ENCODE data around the gene TAF4. TPM values are rescaled to one million over a fixed set of nuclear protein-coding genes. Genes with fewer than 3 reads are reported as not detected.
"Not testable (repeated sequence)": the region's sequence is repeated elsewhere in the genome, so short reads cannot be mapped to it uniquely, and the experiment has no call there.

Gene TAF4
- polyA plus RNA-seq, 4 donors, result 4.6 to 18.3 (median 7.9) TPM

DNA sequence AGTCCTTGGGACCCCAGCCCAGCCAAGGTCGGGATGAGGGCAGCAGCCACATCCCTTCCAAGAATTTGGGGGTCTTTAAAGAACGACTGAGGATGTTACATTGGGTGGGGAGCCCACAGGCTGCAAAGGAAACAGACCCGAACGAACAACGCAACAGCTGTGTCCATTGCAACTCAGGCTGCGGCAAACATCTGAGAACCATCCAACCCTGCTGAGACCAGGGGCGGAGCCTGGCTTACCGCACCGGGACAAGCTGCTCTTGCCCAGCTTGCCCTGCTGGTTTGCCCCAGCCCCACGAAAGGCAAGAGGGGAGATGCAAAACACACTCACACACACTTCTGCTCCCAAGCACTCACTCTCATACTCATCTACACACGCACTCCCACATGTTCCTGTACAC, 21.5 kb upstream of the TAF4 start:
- H3K4me3 ChIP-seq (ENCODE audit: low read depth in 1 of 3, low read length in 3 of 3), result no peak overlapping the region
- DNase-seq (no peak), FAIRE-seq (no peak)
- 28 to 42% (median 30%) methylated on average over 8 to 11 of the region's 11 CpGs for WGBS, 3 donors
- H3K27ac ChIP-seq (ENCODE audit: low read depth in 1 of 3, low read length in 2 of 3), result no peak overlapping the region
- H3K27me3 ChIP-seq (ENCODE audit: control insufficient read depth in 3 of 3, insufficient read depth in 3 of 3, low read length in 3 of 3), result peaks cover 0 to 5% (median 0%) of the 10 kb centered on the region in 3 donors
- no peaks in the 10 kb centered on the region for H3K4me1 ChIP-seq (ENCODE audit: control insufficient read depth in 3 of 3, insufficient read depth in 2 of 3, low read depth in 1 of 3, low read length in 2 of 3)
- no peaks in the 10 kb centered on the region for H3K36me3 ChIP-seq (ENCODE audit: control insufficient read depth in 3 of 3, insufficient read depth in 2 of 3, low read depth in 1 of 3, low read length in 3 of 3)
- H3K9me3 ChIP-seq (ENCODE audit: control insufficient read depth in 2 of 2, insufficient read depth in 1 of 2, low read depth in 1 of 2, low read length in 1 of 2), result no peaks in the 10 kb centered on the region

DNA sequence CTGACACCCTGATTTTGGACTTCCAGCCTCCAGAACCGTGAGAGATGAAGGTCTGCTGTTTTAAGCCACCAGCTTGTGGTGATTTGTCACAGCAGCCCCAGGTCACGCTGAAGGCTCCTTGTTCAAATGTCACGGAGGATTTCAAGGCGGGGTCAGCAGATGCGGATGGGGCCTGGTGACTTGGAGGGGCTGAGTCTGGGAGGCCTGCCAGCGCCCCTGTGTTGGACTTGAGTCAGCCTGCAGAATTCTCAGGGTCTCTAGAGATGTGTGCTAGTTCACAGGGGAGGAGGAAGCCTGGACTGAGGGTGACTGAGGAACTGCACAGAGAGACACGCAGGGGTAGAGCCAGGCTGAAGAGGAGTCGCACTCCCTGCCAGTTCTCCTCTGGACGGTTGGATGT, 19.5 kb upstream of the TAF4 start:
- WGBS, 3 donors, result 78 to 84% (median 79%) methylated on average over 9 of the region's 9 CpGs

DNA sequence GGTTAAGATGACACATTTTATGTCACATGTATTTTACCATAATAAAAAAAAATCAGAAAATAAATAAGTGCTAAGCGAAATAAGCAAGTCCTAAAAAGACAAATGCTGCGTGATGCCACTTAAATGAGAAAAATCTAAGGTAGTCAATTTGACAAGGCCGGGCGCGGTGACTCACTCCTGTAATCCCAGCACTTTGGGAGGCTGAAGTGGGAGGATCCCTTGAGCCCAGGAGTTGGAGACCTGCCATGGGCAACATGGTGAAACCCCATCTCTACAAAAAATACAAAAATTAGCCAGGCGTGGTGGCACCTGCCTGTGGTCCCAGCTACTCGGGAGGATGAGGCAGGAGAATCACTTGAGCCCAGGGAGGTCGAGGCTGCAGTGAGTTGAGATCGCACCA, 18.5 kb upstream of the TAF4 start:
- not testable (repeated sequence) for H3K9me3 ChIP-seq (ENCODE audit: control insufficient read depth in 2 of 2, insufficient read depth in 1 of 2, low read depth in 1 of 2, low read length in 1 of 2); H3K27me3 ChIP-seq (ENCODE audit: control insufficient read depth in 3 of 3, insufficient read depth in 3 of 3, low read length in 3 of 3); H3K36me3 ChIP-seq (ENCODE audit: control insufficient read depth in 3 of 3, insufficient read depth in 2 of 3, low read depth in 1 of 3, low read length in 3 of 3); DNase-seq; H3K27ac ChIP-seq (ENCODE audit: low read depth in 1 of 3, low read length in 2 of 3); H3K4me3 ChIP-seq (ENCODE audit: low read depth in 1 of 3, low read length in 3 of 3); H3K4me1 ChIP-seq (ENCODE audit: control insufficient read depth in 3 of 3, insufficient read depth in 2 of 3, low read depth in 1 of 3, low read length in 2 of 3); FAIRE-seq
- 89 to 93% (median 92%) methylated on average over 9 of the region's 9 CpGs for WGBS, 3 donors

More for the DNA sequence above, 19.5 kb upstream of the TAF4 start:
- Histone ChIP-seq H3K4me1 (ENCODE audit: control insufficient read depth in 3 of 3, insufficient read depth in 2 of 3, low read depth in 1 of 3, low read length in 2 of 3) (no peaks in the 10 kb centered on the region), H3K36me3 (ENCODE audit: control insufficient read depth in 3 of 3, insufficient read depth in 2 of 3, low read depth in 1 of 3, low read length in 3 of 3) (no peaks in the 10 kb centered on the region), H3K27ac (ENCODE audit: low read depth in 1 of 3, low read length in 2 of 3) (no peak overlapping the region), H3K27me3 (ENCODE audit: control insufficient read depth in 3 of 3, insufficient read depth in 3 of 3, low read length in 3 of 3) (peaks cover 0 to 5% (median 4%) of the 10 kb centered on the region in 3 donors), H3K4me3 (ENCODE audit: low read depth in 1 of 3, low read length in 3 of 3) (no peak overlapping the region), H3K9me3 (ENCODE audit: control insufficient read depth in 2 of 2, insufficient read depth in 1 of 2, low read depth in 1 of 2, low read length in 1 of 2) (no peaks in the 10 kb centered on the region)
- DNase-seq (no peak), FAIRE-seq (no peak)

DNA sequence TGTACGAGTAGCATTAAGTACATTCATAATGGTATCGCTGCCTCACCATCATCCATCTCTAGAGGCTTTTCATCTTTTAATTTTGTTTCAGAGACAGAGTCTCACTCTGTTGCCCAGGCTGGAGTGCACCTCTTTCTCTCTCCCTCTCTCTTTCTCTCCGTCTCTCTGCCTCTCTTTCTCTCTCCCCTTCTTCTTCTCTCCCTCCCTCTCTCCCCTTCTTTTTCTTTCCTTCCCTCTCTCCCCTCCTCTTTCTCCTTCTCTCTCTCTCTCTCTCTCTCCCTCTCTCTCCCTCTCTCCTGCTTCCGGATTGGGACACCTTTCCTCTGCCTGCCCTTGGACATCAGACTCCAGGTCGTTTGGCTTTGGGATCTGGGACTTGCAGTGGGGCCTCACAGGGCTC, 17.6 kb upstream of the TAF4 start:
- no peaks in the 10 kb centered on the region for H3K9me3 ChIP-seq (ENCODE audit: control insufficient read depth in 2 of 2, insufficient read depth in 1 of 2, low read depth in 1 of 2, low read length in 1 of 2)
- H3K36me3 ChIP-seq (ENCODE audit: control insufficient read depth in 3 of 3, insufficient read depth in 2 of 3, low read depth in 1 of 3, low read length in 3 of 3), result no peaks in the 10 kb centered on the region
- DNase-seq (peak in 1 of 2 donors; percentile 17), FAIRE-seq (no peak)
- H3K4me1 ChIP-seq (ENCODE audit: control insufficient read depth in 3 of 3, insufficient read depth in 2 of 3, low read depth in 1 of 3, low read length in 2 of 3), result no peaks in the 10 kb centered on the region
- H3K27ac ChIP-seq (ENCODE audit: low read depth in 1 of 3, low read length in 2 of 3), result no peak overlapping the region
- H3K27me3 ChIP-seq (ENCODE audit: control insufficient read depth in 3 of 3, insufficient read depth in 3 of 3, low read length in 3 of 3), result peaks cover 0 to 5% (median 4%) of the 10 kb centered on the region in 3 donors
- 52 to 65% (median 62%) methylated on average over 5 of the region's 5 CpGs for WGBS, 3 donors
- H3K4me3 ChIP-seq (ENCODE audit: low read depth in 1 of 3, low read length in 3 of 3), result no peak overlapping the region

DNA sequence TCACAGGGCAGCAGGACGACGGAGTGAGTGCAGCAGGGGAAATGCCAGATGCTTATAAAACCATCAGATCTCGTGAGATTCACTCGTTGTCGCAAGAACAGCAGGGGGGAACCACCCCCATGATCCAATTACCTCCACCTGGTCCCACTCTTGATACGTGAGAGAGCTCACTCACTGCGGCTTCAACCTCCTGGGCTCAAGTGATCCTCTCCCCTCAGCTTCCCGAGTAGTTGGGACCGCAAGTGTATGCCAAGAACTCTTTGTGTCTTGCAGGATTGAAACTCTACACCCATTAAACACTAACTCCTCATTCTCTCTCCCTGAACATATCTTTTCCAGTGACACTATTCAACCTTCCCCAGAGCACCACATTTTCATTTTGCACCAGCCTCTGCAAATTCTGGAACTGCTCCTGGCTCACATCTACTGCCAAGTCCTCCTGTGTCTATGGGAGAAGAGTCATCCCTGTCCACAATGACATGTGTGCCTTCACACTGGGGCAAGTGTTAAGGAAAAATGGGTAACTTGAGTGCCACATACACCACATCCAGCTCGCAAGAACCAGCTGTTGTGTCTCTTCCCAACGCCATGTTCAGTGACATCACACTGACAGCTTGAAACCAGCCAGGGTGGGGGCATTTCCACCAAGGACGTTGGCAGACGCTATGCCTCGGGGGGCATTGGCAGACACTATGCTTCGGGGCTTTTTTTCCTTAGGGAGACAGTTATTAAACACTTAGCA, 14.7 kb upstream of the TAF4 start:
- Histone ChIP-seq H3K27ac (ENCODE audit: low read depth in 1 of 3, low read length in 2 of 3) (no peak overlapping the region), H3K4me1 (ENCODE audit: control insufficient read depth in 3 of 3, insufficient read depth in 2 of 3, low read depth in 1 of 3, low read length in 2 of 3) (no peaks in the 10 kb centered on the region), H3K27me3 (ENCODE audit: control insufficient read depth in 3 of 3, insufficient read depth in 3 of 3, low read length in 3 of 3) (peaks cover 0 to 4% (median 0%) of the 10 kb centered on the region in 3 donors), H3K4me3 (ENCODE audit: low read depth in 1 of 3, low read length in 3 of 3) (no peak overlapping the region), H3K9me3 (ENCODE audit: control insufficient read depth in 2 of 2, insufficient read depth in 1 of 2, low read depth in 1 of 2, low read length in 1 of 2) (peaks cover 0 to 11% of the 10 kb centered on the region in 2 donors), H3K36me3 (ENCODE audit: control insufficient read depth in 3 of 3, insufficient read depth in 2 of 3, low read depth in 1 of 3, low read length in 3 of 3) (no peaks in the 10 kb centered on the region)
- FAIRE-seq (no peak), DNase-seq (no peak)
- 68 to 73% (median 72%) methylated on average over 13 to 15 of the region's 15 CpGs for WGBS, 3 donors

DNA sequence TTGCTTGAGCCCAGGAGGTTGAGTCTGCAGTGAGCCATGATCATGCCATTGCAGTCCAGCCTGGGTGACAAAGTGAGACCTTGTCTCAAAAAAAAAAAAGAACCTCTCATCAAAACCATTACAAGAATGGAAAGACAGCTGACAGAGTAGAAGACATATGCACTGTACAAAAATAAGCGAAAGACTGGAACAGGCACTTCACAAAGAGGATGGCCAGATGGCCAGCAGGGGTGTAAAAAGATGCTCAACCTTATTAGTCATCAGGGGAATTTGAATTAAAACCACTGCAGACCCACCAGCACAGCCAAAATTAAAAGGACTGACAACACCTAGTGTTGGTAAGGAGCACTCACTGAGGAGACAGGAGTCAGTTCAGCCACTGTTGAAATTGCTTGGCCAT, 13.5 kb upstream of the TAF4 start:
- Histone ChIP-seq H3K4me3 (ENCODE audit: low read depth in 1 of 3, low read length in 3 of 3) (no peak overlapping the region), H3K4me1 (ENCODE audit: control insufficient read depth in 3 of 3, insufficient read depth in 2 of 3, low read depth in 1 of 3, low read length in 2 of 3) (no peaks in the 10 kb centered on the region), H3K27me3 (ENCODE audit: control insufficient read depth in 3 of 3, insufficient read depth in 3 of 3, low read length in 3 of 3) (peaks cover 0 to 4% (median 0%) of the 10 kb centered on the region in 3 donors), H3K27ac (ENCODE audit: low read depth in 1 of 3, low read length in 2 of 3) (no peak overlapping the region), H3K9me3 (ENCODE audit: control insufficient read depth in 2 of 2, insufficient read depth in 1 of 2, low read depth in 1 of 2, low read length in 1 of 2) (peaks cover 0 to 16% of the 10 kb centered on the region in 2 donors), H3K36me3 (ENCODE audit: control insufficient read depth in 3 of 3, insufficient read depth in 2 of 3, low read depth in 1 of 3, low read length in 3 of 3) (no peaks in the 10 kb centered on the region)
- FAIRE-seq (no peak), DNase-seq (no peak)
- 91 to 100% (median 96%) methylated on average over 1 of the region's 1 CpG for WGBS, 3 donors

DNA sequence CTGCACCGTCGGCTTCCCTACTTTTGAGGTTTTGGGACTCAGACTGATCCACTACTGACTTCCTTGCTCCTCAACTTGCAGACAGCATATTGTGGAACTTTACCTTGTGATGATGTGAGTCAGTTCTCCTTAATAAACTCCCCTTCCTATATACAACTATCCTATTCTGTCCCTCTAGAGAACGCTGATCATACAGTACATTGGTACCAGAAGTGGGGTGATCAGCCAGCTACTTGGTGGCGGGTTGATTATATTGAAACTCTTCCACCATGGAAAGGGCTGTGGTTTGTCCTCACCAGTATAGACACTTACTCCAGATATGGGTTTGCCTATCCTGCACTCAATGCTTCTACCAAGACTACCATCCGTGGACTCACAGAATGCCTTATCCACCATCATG, 7.6 kb upstream of the TAF4 start:
- no peaks in the 10 kb centered on the region for H3K27me3 ChIP-seq (ENCODE audit: control insufficient read depth in 3 of 3, insufficient read depth in 3 of 3, low read length in 3 of 3)
- WGBS, 3 donors, result 89 to 96% (median 94%) methylated on average over 5 of the region's 5 CpGs
- H3K4me3 ChIP-seq (ENCODE audit: low read depth in 1 of 3, low read length in 3 of 3), result no peak overlapping the region
- peaks cover 0 to 29% of the 10 kb centered on the region in 2 donors for H3K9me3 ChIP-seq (ENCODE audit: control insufficient read depth in 2 of 2, insufficient read depth in 1 of 2, low read depth in 1 of 2, low read length in 1 of 2)
- FAIRE-seq (no peak), DNase-seq (no peak)
- H3K27ac ChIP-seq (ENCODE audit: low read depth in 1 of 3, low read length in 2 of 3), result no peak overlapping the region
- H3K36me3 ChIP-seq (ENCODE audit: control insufficient read depth in 3 of 3, insufficient read depth in 2 of 3, low read depth in 1 of 3, low read length in 3 of 3), result no peaks in the 10 kb centered on the region
- H3K4me1 ChIP-seq (ENCODE audit: control insufficient read depth in 3 of 3, insufficient read depth in 2 of 3, low read depth in 1 of 3, low read length in 2 of 3), result peaks cover 4 to 18% (median 5%) of the 10 kb centered on the region in 3 donors

DNA sequence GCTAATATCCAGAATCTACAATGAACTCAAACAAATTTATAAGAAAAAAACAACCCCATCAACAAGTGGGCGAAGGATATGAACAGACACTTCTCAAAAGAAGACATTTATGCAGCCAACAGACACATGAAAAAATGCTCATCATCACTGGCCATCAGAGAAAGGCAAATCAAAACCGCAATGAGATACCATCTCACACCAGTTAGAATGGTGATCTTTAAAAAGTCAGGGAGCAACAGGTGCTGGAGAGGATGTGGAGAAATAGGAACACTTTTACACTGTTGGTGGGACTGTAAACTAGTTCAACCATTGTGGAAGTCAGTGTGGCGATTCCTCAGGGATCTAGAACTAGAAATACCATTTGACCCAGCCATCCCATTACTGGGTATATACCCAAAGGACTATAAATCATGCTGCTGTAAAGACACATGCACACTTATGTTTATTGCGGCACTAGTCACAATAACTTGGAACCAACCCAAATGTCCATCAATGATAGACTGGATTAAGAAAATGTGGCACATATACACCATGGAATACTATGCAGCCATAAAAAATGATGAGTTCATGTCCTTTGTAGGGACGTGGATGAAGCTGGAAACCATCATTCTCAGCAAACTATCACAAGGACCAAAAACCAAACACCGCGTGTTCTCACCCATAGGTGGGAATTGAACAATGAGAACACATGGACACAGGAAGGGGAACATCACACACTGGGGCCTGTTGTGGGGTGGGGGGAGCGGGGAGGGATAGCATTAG, 6.2 kb upstream of the TAF4 start:
- not testable (repeated sequence) for H3K27ac ChIP-seq (ENCODE audit: low read depth in 1 of 3, low read length in 2 of 3); DNase-seq; H3K27me3 ChIP-seq (ENCODE audit: control insufficient read depth in 3 of 3, insufficient read depth in 3 of 3, low read length in 3 of 3); FAIRE-seq; H3K4me3 ChIP-seq (ENCODE audit: low read depth in 1 of 3, low read length in 3 of 3); H3K36me3 ChIP-seq (ENCODE audit: control insufficient read depth in 3 of 3, insufficient read depth in 2 of 3, low read depth in 1 of 3, low read length in 3 of 3)
- WGBS, 3 donors, result 71 to 83% (median 75%) methylated on average over 5 to 6 of the region's 8 CpGs
- Histone ChIP-seq H3K9me3 (ENCODE audit: control insufficient read depth in 2 of 2, insufficient read depth in 1 of 2, low read depth in 1 of 2, low read length in 1 of 2) (peaks cover 0 to 27% of the 10 kb centered on the region in 2 donors), H3K4me1 (ENCODE audit: control insufficient read depth in 3 of 3, insufficient read depth in 2 of 3, low read depth in 1 of 3, low read length in 2 of 3) (peaks cover 4 to 32% (median 12%) of the 10 kb centered on the region in 3 donors)

Data from small intestine (tissue), 7 donors.